HuH-7.5 (cell line): ENCODE results near the gene SARS2.
A peak's percentile ranks its signal among the peaks of the same experiment; 100 is the strongest.
"Not testable (repeated sequence)": the region's sequence is repeated elsewhere in the genome, so short reads cannot be mapped to it uniquely, and the experiment has no call there.

Experiments used
- DNase-seq: peaks from one replicate; pipeline ENCODE4 v3.0.0; 2011; ENCODE audit warnings: low spot score

Gene SARS2, protein sequence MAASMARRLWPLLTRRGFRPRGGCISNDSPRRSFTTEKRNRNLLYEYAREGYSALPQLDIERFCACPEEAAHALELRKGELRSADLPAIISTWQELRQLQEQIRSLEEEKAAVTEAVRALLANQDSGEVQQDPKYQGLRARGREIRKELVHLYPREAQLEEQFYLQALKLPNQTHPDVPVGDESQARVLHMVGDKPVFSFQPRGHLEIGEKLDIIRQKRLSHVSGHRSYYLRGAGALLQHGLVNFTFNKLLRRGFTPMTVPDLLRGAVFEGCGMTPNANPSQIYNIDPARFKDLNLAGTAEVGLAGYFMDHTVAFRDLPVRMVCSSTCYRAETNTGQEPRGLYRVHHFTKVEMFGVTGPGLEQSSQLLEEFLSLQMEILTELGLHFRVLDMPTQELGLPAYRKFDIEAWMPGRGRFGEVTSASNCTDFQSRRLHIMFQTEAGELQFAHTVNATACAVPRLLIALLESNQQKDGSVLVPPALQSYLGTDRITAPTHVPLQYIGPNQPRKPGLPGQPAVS

GRCh38 chr19:38929929-38930775, at the start of gene SARS2:
Gene SARS2 (minus strand): TSS chr19:38930763. CDS start chr19:38930736, 27 bp downstream.
- DNase-seq, result peak; percentile 94

- no peak for DNase-seq
Observed at GRCh38 chr19:38979812-38980211, 49.2 kb upstream of the SARS2 start.

DNA sequence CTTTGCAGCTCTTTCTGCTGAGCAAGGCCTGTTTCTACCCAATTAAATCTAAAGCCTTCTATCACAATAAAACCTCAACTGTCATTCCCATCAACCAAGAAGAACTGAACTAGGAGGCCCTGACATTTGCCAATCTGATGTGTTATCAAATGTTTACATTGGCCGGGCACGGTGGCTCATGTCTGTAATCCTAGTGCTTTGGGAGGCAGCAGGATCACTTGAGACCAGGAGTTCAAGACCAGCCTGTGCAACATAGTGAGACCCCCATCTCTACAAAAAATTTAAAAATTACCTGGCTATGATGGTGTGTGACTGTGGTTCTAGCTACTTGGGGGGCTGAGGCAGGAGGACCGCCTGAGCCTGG, 47.7 kb upstream of the SARS2 start:
- DNase-seq, result no peak

DNA sequence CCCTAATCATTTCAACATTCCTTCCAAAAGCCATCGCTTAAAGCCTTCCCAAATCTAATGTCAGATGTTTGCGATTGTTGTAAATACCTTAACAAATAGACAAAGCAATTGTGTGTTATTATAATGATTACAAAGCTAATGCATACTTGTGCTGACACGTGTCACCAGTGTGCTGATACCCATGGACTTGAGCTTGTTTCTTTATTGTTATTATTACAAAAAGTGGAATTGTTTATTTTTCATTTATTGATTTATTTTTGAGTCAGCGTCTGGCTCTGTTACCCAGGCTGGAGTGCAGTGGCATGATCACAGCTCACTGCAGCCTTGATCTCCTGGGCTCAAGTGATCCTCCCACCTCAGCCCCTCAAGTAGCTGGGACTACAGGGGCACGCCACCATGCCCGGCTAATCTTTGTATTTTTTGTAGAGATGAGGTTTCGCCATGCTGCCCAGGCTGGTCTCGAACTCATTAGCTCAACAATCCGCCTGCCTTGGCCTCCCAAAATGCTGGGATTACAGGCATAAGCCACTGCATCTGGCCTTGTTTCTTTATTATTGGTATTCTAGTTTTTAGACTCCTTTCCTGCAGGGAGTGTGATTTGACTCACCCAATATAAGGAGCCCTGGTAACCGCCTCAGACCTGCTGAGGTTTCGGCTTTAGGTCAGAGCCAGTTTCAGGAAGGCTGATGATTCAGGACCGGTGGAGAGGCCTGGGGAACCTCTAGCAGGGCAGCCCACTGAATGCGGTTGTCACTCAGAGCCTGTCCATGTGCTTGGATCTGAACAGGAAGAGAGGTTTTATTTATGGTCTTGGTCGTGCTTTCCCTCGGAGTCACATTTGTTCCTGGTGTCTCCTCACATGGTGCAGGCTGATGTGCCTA, 47.1 kb upstream of the SARS2 start:
- no peak for DNase-seq

DNA sequence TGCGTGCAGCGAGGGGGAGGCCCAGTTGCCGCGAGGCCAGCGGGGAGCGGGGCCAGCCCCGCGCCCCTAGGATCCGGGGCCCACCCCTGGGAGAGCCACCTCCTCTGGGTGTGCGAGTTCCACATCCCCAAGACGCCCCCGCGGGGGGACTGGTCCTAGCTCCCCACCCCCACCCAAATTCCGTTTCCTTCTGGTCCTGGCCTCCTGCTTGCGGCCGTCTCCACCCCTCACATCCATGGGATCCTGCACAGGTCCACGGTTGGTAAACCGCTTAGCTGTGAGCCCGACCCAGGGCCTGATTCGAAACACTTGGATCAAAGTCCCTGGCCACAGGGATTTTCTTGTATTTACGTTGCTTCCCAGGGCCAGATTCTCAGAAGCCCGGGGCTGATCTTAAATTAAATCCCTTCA, 45.3 kb upstream of the SARS2 start:
- no peak for DNase-seq

GRCh38 chr19:38975214-38975860, 44.8 kb upstream of the SARS2 start, which contains the start of gene FBXO17:
Gene FBXO17 (minus strand): TSS chr19:38975742. CDS start chr19:38950319, 25,423 bp downstream.
- peak; percentile 47 for DNase-seq

GRCh38 chr19:38974624-38975213, 44.2 kb upstream of the SARS2 start:
- DNase-seq, result no peak

DNA sequence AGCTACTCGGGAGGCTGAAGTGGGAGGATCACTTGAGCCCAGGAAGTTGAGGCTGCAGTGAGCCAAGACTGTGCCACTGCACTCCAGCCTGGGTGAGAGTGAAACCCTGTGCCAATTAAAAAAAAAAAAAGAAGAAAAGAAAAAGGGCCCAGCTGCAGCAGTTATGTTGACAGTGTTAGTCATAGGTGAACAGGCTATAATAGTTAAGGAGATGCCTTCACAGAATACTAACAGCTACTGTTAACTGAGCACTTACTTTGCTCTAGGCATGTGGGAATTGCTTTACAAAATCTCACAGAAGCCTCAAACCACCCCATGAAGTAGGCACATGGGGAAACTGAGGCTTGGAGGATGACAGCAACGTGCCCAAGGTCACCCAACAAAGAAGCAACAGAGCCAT, 41.1 kb upstream of the SARS2 start:
- no peak for DNase-seq

DNA sequence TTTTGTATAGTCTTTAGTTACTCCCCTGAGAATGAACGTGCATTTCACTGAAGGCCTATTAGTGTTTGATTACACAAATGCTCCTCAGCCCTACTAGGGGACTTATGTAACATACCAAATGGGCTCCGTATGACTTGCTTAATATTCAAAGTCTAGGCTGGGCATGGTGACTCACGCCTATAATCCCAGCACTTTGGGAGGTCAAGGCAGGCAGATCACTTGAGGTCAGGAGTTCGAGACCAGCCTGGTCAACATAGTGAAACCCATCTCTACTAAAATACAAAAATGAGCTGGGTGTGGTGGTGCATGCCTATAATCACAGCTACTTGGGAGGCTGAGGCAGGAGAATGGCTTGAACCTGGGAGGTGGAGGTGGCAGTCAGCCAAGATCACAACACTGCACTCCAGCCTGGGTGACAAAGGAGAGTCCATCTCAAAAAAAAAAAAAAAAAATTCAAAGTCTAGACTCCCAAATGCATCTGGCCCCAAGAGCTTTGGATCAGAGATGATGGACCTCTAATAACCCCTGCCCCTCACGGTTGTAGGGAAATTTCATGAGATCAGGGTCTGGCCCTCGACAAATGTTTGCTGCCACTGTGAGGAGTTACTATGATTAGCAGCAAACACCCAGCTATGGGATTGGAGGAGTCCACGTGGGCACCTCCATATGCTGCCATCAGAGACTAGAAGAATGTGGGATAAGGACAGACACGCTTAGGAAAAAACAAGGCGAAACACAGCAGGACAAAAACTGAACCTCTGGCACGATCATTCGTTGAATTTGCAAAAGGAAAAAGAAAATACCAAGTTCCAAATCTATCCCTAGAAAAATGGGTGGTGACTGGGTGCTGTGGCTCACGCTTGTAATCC, 40.3 kb upstream of the SARS2 start:
- DNase-seq, result no peak

- not testable (repeated sequence) for DNase-seq
Observed at GRCh38 chr19:38966149-38966548, 35.6 kb upstream of the SARS2 start.

DNA sequence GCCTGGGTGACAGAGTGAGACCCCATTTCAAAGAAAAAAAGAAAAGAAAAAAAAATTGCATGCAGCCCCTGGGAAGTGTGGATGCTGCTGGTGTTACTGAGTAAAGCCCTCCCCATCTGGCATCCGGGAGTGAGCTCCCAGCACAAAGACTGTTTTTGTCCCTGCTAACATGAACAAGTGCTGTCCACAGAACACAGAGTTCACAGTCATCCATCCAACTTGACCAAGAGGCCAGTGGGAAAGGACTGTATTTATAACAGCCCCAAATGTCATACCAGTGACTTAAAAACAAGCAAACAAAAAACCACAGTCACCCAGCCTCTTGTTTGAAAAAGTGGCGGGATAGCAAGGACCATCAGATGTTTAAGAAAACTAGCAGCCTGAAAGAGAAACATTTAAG, 34.2 kb upstream of the SARS2 start:
- no peak for DNase-seq

DNA sequence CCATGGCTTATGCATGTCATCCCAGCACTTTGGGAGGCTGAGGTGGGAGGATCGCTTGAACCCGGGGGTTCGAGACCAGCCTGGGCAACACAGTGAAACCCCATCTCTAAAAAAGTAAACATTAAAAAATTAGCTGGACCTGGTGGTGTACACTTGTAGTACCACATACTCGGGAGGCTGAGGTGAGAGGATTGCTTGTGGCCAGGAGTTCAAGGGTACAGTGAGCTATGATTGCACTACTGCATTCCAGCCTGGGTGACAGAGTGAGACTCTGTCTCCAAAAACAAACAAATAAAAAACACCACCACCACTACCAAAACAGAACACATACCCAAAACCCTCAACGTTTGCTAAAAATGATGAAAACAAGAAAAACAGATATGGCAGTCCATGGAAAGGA, 29.1 kb upstream of the SARS2 start:
- DNase-seq, result no peak

GRCh38 chr19:38958301-38958700, 27.7 kb upstream of the SARS2 start:
- no peak for DNase-seq

- no peak for DNase-seq
Observed at GRCh38 chr19:38956264-38956663, 25.7 kb upstream of the SARS2 start.

DNA sequence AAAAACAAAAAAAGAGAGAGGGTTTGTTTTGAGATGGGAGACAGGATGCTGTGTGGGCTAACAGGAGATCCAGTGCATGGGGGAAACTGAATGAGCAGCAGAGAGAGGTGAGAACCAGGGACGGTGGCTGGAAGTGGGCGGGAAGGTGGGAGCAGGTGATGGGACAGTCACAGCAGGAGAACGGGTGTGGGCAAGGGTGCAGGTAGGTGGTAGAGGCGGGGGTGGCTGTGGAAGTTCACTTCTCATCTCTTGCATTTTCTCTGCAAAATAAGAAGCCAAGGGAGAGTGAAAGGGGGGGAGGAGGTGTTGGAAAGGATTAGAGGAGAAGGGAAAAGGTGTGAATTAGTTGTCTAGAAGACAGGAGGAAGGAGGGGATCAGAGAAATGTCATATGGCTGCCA, 23.1 kb upstream of the SARS2 start:
- DNase-seq, result no peak

- peak; percentile 74 for DNase-seq
Observed at GRCh38 chr19:38952395-38953165, 22.0 kb upstream of the SARS2 start.

- no peak for DNase-seq
Observed at GRCh38 chr19:38951187-38951586, 20.6 kb upstream of the SARS2 start.

DNA sequence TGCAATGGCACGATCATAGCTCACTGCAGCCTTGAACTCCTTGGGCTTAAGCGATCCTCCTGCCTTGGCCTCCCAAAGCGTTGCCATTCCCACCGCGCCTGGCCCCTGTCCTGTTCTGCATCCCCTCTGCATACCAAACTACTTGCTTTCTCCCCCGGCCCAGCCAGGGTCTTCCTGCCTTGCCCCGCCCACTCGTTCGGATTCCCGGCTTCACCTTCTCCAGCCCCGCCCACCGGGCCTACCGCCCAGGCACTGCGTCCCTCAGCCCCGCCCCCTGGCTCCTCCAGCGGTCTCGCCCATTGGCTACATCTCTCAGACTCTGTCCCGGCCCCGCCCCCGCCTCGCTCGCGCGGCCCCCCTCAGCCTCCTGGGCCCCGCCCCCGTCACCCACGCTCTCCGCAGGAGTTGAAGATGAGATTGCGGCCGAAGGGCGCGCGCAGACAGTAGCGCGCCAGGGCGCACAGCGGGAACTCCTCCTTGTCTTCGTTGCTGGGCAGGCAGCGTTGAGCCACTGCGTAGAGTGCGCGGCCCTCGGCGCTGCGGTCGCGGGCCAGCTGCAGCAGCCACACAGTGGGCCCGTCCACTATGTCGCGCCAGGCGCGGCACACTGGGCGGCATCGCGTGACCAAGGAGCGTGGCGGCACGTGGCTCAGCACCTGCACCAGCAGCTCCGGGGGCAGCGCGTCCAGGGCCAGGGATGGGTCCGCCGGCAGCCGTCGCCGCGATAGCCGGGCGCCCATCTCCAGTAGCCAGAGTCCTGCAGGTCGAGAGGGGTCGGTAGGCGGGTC, 19.2 kb upstream of the SARS2 start:
- no peak for DNase-seq
